SK-N-SH (cell line): ENCODE results near the gene RGL1. TPM values are rescaled to one million over a fixed set of nuclear protein-coding genes. Genes with fewer than 3 reads are reported as not detected.

Source experiments
- CTCF ChIA-PET: fragments of 300-600, 350-600 bp; formaldehyde crosslinking; extraction: SDS; loops from one replicate; lab custom pipeline; 2021; lab: Yijun Ruan, JAX
- POLR2A ChIA-PET: fragments of 350-600 bp; sonication (Branson Sonifier 250); formaldehyde crosslinking; extraction: SDS; loops from one replicate; lab custom pipeline; 2020; ENCODE audit warnings: antibody characterized with exemption, inconsistent platforms; lab: Yijun Ruan, JAX
- DNase-seq: peaks from one replicate; pipeline ENCODE4 v3.0.0; 2012
- H2AFZ ChIP-seq: fragments of 200-600 bp; sonication (generic); 2 replicates; pipeline ENCODE4 v1.8.1; 2016; ENCODE audit warnings: antibody characterized with exemption, mild to moderate bottlenecking, low read depth
- H3F3A ChIP-seq: fragments of 200-600 bp; sonication (generic); replicated peaks from 2 replicates; pipeline ENCODE3; 2016; ENCODE audit warnings: antibody characterized with exemption, mild to moderate bottlenecking; ENCODE audit not compliant: insufficient read depth
- H3K27ac ChIP-seq, 2 experiments: fragments of 200-500 bp in 1 of 2; fragments of 200-600 bp in 1 of 2; sonication (Bioruptor generic) in 1 of 2; sonication (generic), shearing (Covaris generic) in 1 of 2; 2 replicates each; pipeline versions ENCODE4 v1.5.1 to v1.6.1; 2014 to 2016; ENCODE audit warnings: low read depth in 2 of 2, inconsistent platforms in 1 of 2, low read length in 1 of 2, mild to moderate bottlenecking in 1 of 2, mixed read lengths in 1 of 2
- H3K27me3 ChIP-seq: fragments of 200-600 bp; sonication (generic), shearing (Covaris generic); 2 replicates; pipeline ENCODE4 v1.6.1; 2016; ENCODE audit warnings: mixed run types; ENCODE audit not compliant: insufficient read depth
- H3K36me3 ChIP-seq, 2 experiments: fragments of 200-500 bp in 1 of 2; fragments of 200-600 bp in 1 of 2; sonication (Bioruptor generic) in 1 of 2; sonication (generic) in 1 of 2; replicated peaks in 1 of 2; 2 replicates each; pipeline versions ENCODE3 to v1.5.1; 2014 to 2016; ENCODE audit warnings: low read length in 1 of 2, mild to moderate bottlenecking in 1 of 2; ENCODE audit not compliant: insufficient read depth in 2 of 2, control insufficient read depth in 1 of 2
- H3K4me1 ChIP-seq, 2 experiments: fragments of 200-500 bp in 1 of 2; fragments of 200-600 bp in 1 of 2; sonication (Bioruptor generic) in 1 of 2; sonication (generic), shearing (Covaris generic) in 1 of 2; 2 replicates each; pipeline versions ENCODE4 v1.5.1 to v1.6.1; 2014 to 2016; ENCODE audit warnings: low read depth in 1 of 2, low read length in 1 of 2, mixed run types in 1 of 2; ENCODE audit not compliant: insufficient read depth in 2 of 2, control insufficient read depth in 1 of 2
- H3K4me2 ChIP-seq: fragments of 200-600 bp; sonication (generic), shearing (Covaris generic); 2 replicates; pipeline ENCODE4 v1.6.1; 2017; ENCODE audit warnings: mixed run types
- H3K4me3 ChIP-seq, 2 experiments: fragments of 200-500 bp in 1 of 2; fragments of 200-600 bp in 1 of 2; sonication (Bioruptor generic) in 1 of 2; sonication (generic), shearing (Covaris generic) in 1 of 2; 2 replicates each; pipeline versions ENCODE4 v1.5.1 to v1.8.1; 2014 to 2016; ENCODE audit warnings: low read depth in 2 of 2, inconsistent platforms in 1 of 2, low read length in 1 of 2, mild to moderate bottlenecking in 1 of 2, mixed read lengths in 1 of 2, moderate library complexity in 1 of 2
- H3K79me2 ChIP-seq: fragments of 200-600 bp; sonication (generic); 2 replicates; pipeline ENCODE4 v1.8.1; 2017; ENCODE audit warnings: mild to moderate bottlenecking; ENCODE audit not compliant: insufficient read depth
- H3K9ac ChIP-seq: fragments of 200-600 bp; sonication (generic); 2 replicates; pipeline ENCODE4 v1.6.1; 2017; ENCODE audit warnings: mixed run types
- H3K9me2 ChIP-seq: fragments of 200-600 bp; sonication (generic); 2 replicates; pipeline ENCODE4 v1.6.1; 2017; ENCODE audit warnings: mixed run types
- H3K9me3 ChIP-seq: fragments of 200-600 bp; sonication (generic); 2 replicates; pipeline ENCODE4 v1.6.1; 2017; ENCODE audit warnings: mixed run types, mild to moderate bottlenecking, moderate library complexity
- H4K20me1 ChIP-seq: fragments of 200-600 bp; sonication (generic); 2 replicates; pipeline ENCODE4 v1.6.1; 2017; ENCODE audit warnings: mild to moderate bottlenecking, mixed run types; ENCODE audit not compliant: insufficient read depth
- CTCF ChIP-seq: fragments of 200-600 bp; sonication (generic); IDR thresholded peaks from 2 replicates; pipeline ENCODE4 v1.6.1; 2017; ENCODE audit warnings: antibody characterized with exemption, mild to moderate bottlenecking, moderate library complexity
- FOSL2 ChIP-seq: IDR thresholded peaks from 2 replicates; pipeline ENCODE4 v1.4.0; 2012; ENCODE audit warnings: low read depth, mild to moderate bottlenecking, moderate library complexity, borderline replicate concordance
- GABPA ChIP-seq: IDR thresholded peaks from 2 replicates; pipeline ENCODE4 v1.4.0; 2012; ENCODE audit warnings: low read depth, mild to moderate bottlenecking
- IRF3 ChIP-seq: fragments of 150-350 bp; IDR thresholded peaks from 2 replicates; pipeline ENCODE4 v1.6.1; 2016; ENCODE audit warnings: mild to moderate bottlenecking, low read depth, low read length
- RCOR1 ChIP-seq: fragments of 150-350 bp; IDR thresholded peaks from 2 replicates; pipeline ENCODE4 v1.6.1; 2017; ENCODE audit warnings: antibody characterized with exemption, low read length
- REST ChIP-seq: IDR thresholded peaks from 2 replicates; pipeline ENCODE4 v1.6.1; 2012; ENCODE audit warnings: mild to moderate bottlenecking, low read depth, low read length, moderate library complexity
- TCF12 ChIP-seq: IDR thresholded peaks from 2 replicates; pipeline ENCODE4 v1.4.0; 2012
- WGBS: methylation state at CpG from one replicate; pipeline ENCODE4 v1.1.6; 2017; ENCODE audit warnings: low lambda C conversion rate; 5-methylcytosine and 5-hydroxymethylcytosine counted together
- polyA plus RNA-seq, 3 experiments: library from polyadenylated mRNA; depleted of rRNA; stranded (reverse); fragments of >200 nt; gene quantifications; 2 replicates each; pipeline ENCODE4 v1.2.3, GENCODE V29; 2012
- TF ChIP-seq, protein P1 (sequence below): IDR thresholded peaks from 2 replicates; pipeline ENCODE4 v1.4.0; 2012; ENCODE audit warnings: low read depth, borderline replicate concordance
- TF ChIP-seq, protein P2 (sequence below): IDR thresholded peaks from 2 replicates; pipeline ENCODE4 v1.4.0; 2012; ENCODE audit warnings: low read depth, borderline replicate concordance

The RGL1 gene
- polyA plus RNA-seq, 1 of the 3 experiments (the other 2 are of a cell fraction), result 8.3 TPM

GRCh38 chr1:183958958-183959357 lies 154.0 kb downstream of the RGL1 start:
- Histone ChIP-seq H3F3A (peaks cover 18% of the 10 kb centered on the region), H4K20me1 (no peaks in the 10 kb centered on the region), H3K4me2 (no peak overlapping the region), H2AFZ (no peak overlapping the region), H3K9ac (no peak overlapping the region), H3K9me2 (no peaks in the 10 kb centered on the region), H3K36me3 (peaks cover 0 to 3% of the 10 kb centered on the region in 2 experiments), H3K4me1 (peaks cover 0 to 7% of the 10 kb centered on the region in 2 experiments; a peak in 2 of 4 replicates), H3K4me3 (no peak overlapping the region), H3K79me2 (no peaks in the 10 kb centered on the region), H3K9me3 (no peaks in the 10 kb centered on the region), H3K27me3 (no peaks in the 10 kb centered on the region), H3K27ac (no peak overlapping the region)
- TF ChIP-seq FOSL2 (no peak), TCF12 (no peak), IRF3 (no peak), CTCF (no peak), RCOR1 (no peak), REST (no peak), GABPA (no peak)
- TF ChIP-seq, protein P1, sequence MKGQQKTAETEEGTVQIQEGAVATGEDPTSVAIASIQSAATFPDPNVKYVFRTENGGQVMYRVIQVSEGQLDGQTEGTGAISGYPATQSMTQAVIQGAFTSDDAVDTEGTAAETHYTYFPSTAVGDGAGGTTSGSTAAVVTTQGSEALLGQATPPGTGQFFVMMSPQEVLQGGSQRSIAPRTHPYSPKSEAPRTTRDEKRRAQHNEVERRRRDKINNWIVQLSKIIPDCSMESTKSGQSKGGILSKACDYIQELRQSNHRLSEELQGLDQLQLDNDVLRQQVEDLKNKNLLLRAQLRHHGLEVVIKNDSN, result no peak
- TF ChIP-seq, protein P2, sequence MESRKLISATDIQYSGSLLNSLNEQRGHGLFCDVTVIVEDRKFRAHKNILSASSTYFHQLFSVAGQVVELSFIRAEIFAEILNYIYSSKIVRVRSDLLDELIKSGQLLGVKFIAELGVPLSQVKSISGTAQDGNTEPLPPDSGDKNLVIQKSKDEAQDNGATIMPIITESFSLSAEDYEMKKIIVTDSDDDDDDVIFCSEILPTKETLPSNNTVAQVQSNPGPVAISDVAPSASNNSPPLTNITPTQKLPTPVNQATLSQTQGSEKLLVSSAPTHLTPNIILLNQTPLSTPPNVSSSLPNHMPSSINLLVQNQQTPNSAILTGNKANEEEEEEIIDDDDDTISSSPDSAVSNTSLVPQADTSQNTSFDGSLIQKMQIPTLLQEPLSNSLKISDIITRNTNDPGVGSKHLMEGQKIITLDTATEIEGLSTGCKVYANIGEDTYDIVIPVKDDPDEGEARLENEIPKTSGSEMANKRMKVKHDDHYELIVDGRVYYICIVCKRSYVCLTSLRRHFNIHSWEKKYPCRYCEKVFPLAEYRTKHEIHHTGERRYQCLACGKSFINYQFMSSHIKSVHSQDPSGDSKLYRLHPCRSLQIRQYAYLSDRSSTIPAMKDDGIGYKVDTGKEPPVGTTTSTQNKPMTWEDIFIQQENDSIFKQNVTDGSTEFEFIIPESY, result no peak
- POLR2A ChIA-PET, result no interaction called here
- WGBS, result 75% methylated on average over 1 of the region's 1 CpG
- no peak for DNase-seq
- CTCF ChIA-PET, result interaction anchor here (0.8 to 0.9 kb wide), 2 partner anchors 128 to 303 kb away, joined by 3 read pairs; no protein-coding TSS in a partner anchor
